Renal cortical epithelial cell (primary cell): Measurements from ENCODE around the gene EIF1. TPM values are rescaled to one million over a fixed set of nuclear protein-coding genes. Genes with fewer than 3 reads are reported as not detected.
"Not testable (repeated sequence)": the region's sequence is repeated elsewhere in the genome, so short reads cannot be mapped to it uniquely, and the experiment has no call there.

ENCODE experiments used
- DNase-seq: peaks from one replicate; pipeline ENCODE4 v3.0.0-alpha.2; 2011; ENCODE audit warnings: low read depth
- total RNA-seq: library from RNA; depleted of rRNA; stranded (reverse); fragments of >200 nt; gene quantifications from 2 replicates; pipeline ENCODE4 v1.2.3, GENCODE V29; 2014

The EIF1 gene
- total RNA-seq = 65.3 and 499 TPM in 2 replicates

DNA sequence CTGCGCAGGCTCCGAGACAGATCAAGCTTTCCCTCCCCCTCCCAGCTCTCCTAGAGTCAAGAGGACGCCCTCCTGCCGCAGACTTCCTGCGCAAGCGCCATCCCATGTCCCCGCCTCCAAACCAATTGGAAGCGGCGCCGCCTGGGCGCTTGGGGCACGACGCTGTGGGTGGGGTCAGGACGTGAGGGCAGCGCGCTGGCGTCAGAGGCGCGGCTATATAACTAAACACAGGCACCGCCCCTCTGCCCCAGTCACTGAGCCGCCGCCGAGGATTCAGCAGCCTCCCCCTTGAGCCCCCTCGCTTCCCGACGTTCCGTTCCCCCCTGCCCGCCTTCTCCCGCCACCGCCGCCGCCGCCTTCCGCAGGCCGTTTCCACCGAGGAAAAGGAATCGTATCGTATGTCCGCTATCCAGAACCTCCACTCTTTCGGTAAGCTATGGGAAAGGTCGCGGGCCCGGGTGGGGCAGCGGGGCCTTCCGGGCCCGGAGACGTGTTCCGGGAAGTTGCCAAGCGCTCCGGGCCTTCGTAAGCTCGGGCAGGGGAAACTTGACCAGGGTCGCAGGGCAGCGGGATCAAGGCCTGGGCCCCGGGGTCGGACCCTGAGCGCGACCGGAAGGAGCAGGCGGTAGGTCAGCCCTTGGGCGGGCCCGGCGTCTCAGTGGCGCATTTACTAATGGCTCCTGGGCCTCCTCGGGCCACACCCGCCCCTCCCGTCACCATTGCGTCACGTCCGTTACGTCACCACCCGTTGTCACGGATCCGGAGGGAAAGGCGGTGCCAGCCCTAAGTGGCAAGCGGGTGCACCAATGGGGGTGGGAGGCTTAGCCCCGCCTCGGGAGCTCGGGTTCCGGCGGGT is at the start of gene EIF1:
EIF1 (plus strand) TSS at position 245 of the 856 bp plus-strand sequence; CDS start at position 399, 154 bp downstream.
- DNase-seq = peak; percentile 98

DNA sequence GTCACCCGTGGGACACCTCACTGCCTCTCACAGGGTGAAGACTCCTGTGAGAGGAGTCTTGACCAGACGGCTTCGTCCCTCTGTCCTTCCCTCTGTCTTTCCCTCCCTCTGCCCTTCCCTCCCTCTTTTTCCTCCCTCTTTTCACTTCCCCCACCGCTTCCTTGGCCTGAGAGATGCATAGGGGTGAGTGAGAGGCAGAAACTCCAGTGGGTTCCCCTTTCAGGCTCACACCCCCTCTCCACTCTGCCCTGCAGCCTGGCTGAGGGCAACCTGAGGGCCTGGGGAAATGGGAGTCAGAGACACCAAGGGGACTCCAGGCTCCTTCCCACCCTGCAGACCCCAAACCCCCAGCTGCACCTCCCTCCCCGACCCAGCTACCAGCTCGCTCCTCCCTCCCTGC is 49.7 kb upstream of the EIF1 start:
- DNase-seq = no peak

DNA sequence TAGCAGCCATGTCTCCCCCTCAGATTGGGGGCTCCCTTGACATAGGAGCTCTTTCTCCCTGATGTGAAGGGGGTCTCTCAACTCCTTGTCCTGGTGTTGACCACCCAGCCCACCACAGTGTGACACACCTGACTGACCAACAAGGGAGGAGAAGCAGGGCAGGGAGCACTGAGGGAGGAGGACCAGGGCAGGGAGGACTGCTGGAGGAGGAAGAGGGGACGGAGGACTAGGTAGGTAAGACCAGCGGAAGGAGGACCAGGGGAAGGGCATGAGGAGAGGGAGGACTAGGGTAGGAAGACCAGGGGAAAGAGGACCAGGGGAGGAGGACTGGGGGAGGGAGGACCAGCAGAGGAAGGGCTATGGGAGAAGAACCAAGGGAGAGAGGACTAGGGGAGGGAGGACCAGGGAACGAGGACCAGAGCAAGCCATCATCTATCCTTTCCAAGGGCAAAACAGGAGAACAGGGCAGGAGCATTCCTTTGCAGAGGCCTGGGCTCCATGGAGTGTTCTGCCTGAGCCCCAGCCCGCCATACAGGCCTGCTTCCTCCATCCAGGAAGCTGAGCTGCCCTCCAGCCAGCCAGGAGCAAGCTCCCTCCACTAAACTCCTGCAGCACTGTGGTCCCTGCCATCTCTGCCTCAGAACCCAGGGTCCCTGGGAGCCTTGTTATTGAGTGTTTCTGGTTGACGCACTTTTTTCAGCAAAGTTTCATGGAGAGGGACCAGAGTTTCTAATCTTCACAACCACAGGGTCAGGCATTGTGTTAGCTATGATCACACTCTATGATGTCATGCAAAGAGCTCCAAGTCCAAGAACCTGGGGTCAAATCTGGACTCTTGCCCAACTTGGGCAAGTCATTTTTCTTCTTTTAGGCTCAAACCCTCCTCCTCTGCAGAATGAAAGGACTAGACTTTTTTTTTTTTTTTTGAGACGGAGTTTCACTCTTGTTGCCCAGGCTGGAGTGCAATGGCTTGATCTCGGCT is 48.9 kb upstream of the EIF1 start:
- no peak for DNase-seq

DNA sequence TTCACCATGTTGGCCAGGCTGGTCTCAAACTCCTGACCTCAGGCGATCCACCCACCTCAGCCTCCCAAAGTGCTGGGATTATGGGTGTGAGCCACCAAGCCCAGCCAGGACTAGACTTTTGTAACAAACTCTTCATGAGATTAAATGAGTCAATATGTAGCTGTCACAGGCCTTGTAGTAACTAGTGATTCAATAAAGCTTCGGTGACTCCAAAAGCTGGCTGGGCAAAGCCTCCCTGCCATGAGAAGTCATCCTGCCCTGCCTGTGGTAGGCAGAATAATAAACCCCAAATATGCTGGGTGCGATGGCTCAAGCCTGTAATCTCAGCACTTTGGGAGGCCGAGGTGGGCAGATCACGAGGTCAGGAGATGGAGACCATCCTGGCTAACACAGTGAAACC is 48.1 kb upstream of the EIF1 start:
- not testable (repeated sequence) for DNase-seq

DNA sequence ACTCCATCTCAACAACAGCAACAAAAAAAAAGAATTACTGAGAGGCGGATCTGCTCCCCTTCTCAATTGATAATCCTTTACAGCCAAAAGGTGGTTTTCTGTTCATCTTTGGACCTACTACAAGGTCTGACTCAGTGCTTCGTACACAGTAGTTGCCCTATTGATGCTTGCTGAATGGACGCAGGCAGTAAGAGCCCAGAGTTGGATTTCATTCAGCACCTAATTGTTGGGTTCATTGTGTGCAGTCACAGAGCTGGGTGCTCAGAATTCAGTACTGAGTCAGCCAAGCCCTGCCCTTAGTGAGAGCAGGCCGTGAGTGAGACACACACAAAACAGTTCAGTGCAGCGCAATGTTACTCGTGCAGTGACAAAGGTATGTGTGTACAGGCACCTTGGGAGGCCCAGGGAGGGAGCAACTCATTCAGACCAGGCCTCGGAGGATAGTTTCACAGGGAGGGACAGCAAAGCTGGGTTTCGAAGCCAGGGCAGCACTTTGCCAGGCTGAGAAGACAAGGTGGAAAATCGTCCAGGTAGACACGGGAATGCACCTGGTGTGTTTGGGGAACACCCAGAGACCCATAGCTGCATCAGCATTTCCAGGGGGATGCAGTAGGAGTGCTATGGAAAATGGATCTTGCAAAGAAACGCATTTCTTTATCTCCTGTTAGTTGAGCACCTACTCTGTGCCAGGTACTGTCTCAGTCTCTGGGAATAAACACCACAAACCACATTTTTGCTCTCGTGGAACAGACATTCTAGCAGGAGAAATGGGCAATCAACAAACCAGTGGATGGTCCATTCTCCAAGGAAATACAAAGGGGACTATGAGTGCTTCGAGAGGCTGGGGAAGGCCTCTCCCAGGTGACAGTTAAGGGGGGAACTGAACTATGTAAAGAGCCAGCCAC is 46.2 kb upstream of the EIF1 start:
- no peak for DNase-seq

DNA sequence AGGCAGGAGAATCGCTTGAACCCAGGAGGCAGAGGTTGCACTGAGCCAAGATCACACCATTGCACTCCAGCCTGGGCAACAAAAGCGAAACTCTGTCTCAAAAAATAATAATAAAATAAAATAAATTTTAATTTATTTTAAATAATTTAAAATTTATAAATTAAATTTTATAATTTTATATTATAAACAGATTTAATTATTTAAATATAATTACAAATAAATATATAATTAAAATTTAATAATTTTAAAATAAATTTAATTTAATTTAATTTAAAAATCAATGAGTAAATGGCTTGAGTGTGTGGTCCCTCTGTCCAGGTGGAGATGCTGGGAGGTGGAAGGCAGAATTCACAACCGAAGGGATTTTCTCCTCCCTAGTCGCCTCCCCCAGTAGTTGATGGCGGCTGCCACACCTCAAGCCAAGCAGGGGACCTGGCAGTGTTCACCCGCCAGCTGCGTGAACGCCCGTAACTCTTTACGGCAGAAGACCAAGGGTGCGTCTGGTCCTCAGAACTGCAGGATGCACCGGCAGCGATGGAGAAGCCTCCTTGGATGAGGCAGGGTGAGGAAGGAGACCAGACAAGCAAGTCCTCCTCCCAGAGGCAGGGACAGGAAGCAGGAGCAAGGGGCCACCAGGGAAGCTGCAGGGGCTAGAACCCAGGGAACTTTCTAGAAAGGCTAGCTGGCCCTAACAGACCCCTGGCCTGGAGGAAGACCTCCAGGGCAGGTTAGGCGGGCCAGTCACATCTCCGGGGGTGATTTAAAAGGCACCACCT is 41.5 kb upstream of the EIF1 start:
- no peak for DNase-seq

DNA sequence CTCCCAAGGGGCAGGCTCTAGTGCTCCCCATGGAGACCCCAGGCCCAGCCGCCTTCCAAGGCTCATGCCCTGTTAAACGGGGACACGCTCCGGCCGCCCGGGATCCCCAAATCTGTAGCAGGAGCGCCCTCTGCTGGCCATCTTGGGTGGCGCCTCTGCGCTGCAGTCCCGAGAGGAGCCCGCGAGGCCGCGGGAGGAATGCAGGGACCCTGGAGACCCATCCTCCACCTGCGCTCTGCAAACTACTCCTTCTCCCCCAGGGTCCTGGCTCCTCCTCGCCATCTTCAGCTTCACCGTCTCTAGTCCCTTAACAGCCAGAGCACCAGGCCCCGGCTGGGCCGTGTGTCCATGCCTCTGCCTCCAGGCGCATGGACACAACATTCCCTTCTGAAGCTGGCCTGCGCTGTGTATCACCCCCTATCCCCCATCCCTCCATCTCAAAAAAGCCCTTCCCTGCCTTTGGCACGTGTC is 40.7 kb upstream of the EIF1 start:
- peak; percentile 22 for DNase-seq

DNA sequence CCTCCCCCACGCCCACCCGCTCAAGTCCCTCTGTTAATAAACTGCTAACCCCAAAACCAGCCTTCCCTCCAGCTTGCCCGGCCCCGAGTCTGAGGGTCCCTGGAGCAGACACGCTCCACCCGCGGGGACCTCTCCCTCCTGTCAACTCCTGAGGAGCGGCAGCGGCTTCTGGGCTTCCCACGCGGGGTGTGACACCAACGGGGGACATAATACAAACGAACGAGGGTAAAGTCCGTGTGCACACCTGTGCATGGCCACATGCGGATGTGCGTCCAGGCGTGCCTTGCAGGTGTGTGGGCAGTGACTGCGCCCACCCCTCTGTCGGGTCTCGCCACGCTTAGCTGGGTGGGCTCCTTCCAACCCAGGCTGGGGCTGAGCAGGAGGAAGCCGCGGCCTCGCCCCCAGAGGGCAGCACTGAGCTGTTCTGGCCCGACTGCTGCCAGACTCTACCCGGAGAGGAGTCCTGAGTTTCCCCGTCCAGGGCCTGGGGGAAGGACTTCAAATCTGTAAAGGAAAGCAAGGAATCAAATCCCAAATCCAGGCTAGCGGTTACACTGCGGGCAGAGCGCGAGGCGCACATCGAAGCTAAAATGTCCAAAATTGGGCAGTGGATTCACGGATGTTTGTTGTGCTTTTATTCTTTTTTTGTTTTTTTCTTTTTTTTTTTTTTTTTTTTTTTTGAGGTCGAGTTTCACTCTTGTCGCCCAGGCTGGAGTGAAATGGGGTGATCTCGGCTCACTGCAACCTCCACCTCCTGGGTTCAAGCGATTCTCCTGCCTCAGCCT is 40.1 kb upstream of the EIF1 start:
- peak; percentile 69 for DNase-seq

DNA sequence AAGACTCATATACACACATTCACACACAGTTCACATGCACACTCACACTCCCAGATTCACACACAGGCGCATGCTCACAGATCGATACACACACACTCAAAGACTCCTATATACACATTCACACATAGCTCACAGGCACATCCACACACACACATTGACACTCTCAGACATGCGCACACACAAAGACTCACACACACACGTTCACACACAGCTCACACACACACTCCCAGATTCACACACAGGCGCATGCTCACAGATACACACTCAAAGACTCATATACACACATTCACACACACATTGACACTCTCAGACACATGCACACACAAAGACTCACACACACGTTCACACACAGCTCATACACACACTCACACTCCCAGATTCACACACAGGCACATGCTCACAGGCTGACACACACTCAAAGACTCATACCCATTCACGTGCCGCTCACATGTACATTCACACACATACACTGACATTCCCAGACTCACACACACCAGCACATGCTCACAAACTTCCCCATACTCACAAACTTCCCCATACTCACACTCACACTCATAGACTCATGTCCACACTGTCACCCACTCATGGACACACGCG is 38.7 kb upstream of the EIF1 start:
- no peak for DNase-seq

DNA sequence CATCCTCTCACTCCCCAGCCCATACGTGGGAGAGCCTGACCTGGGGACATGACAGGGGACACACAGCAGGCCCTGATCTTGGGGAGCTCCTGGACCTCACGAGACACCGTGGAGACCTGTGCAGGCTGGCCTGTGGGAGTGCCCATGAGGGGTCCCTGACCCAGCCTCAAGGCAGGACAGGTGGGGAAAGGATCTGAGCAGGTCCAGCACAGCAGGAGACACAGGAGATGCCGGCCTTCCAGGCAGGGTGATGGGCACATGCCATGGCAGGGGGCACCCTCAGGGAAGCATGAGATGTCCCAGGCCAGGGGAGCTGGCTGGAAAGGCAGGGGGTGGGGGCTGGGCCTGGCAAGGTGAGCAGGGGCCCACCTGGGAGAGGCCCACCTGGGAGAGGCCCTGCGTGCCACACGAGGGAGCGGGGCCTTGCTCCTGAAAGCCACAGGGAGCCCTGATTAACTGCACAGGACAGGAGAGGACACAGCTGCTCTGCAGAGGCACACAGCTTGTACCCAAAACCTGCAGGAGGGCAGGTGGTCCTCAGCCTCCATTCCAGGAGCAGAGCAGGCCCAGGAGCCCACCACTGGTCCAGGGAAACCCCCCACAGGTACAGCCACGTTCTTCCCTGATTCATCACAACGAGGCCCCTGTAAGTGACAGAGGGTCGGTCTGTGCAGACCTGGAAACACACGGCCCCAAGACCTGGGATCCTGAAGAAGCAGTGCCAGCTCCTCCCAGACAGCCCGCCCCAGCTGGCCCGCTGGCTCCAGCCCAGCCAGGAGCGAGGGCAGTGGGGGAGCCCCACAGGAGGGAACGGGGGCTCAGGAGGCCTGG is 37.7 kb upstream of the EIF1 start:
- DNase-seq = no peak

DNA sequence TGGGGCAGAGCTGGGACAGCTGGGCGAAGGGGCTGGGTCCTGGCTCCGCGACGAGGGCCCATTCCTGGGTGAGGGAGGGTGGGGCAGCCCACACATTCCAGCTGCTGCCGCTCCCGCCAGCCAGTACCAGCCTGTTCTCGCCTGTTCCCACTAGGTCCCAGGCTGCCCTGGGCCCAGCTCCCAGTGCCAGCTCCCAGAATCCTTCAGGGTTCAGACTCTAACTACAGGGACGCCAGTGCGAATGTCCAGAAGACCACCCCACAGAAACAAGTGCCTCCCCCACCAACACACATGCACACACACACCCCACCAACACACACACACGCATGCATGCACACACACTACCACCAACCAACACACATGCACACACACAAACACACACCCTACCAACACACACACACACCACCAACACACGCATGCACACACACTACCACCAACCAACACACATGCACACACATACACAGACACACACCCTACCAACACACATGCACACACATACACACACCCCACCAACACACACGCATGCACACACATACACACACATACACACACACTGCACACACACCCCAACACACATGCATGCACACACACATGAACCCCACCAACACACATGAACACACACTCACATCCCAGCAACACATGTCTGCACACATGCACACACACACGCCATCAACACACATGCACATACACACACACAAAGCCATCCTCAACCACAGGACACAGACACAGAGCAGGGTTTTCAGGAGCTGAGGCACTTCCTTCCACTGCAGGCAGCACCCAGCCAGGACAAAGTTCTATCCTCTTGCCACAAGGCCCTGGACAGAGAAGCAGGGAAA is 36.8 kb upstream of the EIF1 start:
- DNase-seq = peak; percentile 64

DNA sequence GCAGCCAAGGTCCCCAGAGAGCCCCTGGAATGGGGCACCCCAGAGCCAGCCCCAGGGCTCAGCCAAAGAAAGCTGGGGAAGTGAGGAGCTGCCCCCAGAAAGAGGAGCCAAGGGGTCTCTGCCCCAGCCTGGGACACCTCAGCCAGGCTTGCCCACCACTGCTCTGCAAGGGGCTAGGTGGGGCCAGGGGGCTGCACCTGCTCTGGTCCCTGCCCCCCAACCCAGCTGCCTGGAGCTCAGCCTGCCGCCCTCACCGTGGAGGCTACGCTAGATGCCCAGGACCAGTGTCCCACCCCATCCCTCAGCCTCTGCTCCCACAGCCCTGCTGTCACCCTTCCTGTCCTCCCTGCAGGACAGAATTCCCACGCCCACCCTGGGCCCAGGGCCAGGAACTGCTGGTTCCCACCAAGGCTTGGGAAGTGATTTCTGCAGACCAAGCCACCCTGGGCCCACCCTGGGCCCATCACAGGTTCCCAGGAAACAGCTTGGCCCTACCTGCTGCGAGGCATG is 36.2 kb upstream of the EIF1 start:
- no peak for DNase-seq

DNA sequence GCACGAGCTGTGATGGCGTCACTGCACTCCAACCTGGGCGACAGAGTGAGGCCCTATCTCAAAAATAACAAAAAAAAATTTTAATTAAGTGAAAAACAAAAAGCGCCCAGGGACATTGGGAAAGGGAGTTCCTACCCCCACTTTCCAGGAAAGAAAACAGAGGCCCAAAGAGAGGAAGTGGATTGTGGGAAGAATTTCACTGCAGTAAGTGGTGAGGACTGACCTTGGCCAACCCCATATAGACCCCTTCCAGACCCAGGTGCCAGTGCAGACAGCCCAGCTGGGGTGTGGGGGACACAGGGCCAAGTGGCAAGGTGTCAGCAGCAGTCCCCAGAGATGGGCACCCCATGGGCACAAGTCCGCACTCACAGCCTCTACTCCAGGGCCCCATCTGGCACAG is 35.3 kb upstream of the EIF1 start:
- no peak for DNase-seq

DNA sequence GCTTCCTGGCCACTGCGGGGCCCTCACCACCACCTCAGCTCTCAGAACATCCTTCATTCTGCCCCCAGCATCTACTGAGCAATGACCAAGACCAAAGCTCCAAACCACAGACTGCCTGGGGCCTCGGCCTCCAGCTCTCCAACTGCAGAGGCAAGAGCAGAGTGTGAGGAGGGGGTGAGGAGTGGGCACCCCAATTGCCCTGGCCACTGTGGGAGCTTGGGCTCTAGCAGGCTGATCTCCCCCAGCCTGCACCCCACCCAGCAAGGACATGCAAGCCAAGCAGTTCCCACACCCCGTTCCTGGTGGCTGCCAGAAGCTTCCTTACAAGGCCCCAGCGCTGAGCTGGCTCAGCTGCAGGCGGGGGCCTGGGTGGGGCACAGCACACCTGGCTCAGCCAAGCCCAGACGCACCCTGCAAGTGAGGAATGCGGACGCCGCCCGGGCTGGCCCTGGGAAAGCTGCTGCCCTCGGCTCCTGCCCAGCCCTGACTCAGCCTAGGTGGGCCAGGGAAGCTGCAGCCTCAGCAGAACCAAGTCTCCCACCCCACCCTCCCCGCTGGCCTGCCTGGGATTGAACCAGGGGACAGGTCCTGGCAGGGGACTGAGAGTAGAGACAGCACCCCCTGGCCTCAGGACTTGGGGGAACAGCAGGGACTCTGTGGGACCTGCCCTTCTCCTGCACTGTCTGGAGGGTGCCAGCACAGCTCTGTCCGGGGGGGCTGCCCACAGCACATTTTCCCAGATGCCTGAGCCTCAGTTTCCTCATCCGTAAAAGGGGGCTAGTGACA is 34.6 kb upstream of the EIF1 start:
- peak; percentile 75 for DNase-seq

DNA sequence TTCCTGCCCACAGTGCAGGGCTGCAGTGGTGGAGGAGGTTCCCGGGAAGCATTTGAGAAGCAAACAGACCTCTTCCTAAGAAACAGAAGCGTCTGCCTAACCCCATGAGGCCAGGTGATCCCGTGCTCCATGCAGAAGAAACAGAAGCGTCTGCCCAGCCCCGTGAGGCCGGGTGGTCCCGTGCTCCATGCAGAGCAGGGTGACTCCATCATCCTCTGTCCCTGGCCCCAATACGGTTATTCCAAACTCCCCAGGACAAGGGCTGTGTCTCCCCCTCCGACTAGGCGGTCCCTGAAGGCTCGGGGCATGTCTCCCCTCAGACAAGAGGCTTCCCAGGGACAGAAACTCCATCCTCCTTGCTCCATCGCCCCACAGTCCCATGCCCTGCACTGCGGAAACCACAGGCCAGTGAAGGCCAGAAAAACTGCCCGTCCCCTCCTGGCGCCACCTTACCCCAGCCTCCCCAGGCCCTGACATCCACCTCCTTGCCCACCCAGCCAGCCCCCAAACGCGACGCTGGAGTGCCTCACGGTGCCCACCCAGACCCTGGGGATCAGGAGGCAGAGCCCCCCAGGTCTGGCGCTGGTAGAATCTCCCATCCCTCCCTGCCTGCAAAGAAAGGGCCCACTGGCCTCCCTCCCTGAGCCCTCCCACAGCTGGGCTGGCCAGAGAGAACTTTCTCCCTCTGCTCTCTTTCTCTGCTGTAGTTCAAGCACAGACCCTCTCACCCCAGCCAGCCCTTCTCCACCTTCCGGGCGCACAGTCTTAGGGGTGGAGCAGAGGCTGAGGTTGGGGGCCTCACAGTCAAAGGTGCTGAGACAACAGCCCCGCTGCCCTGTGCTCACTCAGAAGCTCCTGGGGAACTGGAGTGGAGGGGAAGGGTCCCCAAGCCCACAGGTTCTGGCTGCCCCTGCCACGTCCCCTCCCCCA is 33.7 kb upstream of the EIF1 start:
- DNase-seq = no peak
